H1 (cell line): ENCODE measurements around the gene EPB41L1.

ENCODE experiments used
- CEBPB ChIP-seq: IDR thresholded peaks from 2 replicates; pipeline ENCODE4 v1.6.1; 2012; ENCODE audit warnings: low read depth, low read length
- CTCF ChIP-seq, 3 experiments: IDR thresholded peaks; 1 replicate in 2 of 3; 2 replicates in 1 of 3; pipeline versions ENCODE4 v1.5.1 to v1.6.1; 2011; ENCODE audit warnings: low read length in 3 of 3, mild to moderate bottlenecking in 3 of 3, inconsistent platforms in 2 of 3, low read depth in 1 of 3, moderate library complexity in 1 of 3; ENCODE audit not compliant: insufficient read depth in 1 of 3; ENCODE audit errors: control extremely low read depth in 1 of 3
- EP300 ChIP-seq, 2 experiments: IDR thresholded peaks; 1 replicate in 1 of 2; 2 replicates in 1 of 2; pipeline ENCODE4 v1.6.1; 2011 to 2012; ENCODE audit warnings: low read depth in 2 of 2, low read length in 2 of 2, mild to moderate bottlenecking in 2 of 2, borderline replicate concordance in 1 of 2, inconsistent platforms in 1 of 2, moderate library complexity in 1 of 2
- POLR2A ChIP-seq, 2 experiments: IDR thresholded peaks; 1 replicate in 1 of 2; 2 replicates in 1 of 2; pipeline ENCODE4 v1.6.1; 2011; ENCODE audit warnings: low read depth in 2 of 2, low read length in 2 of 2, mild to moderate bottlenecking in 2 of 2; ENCODE audit errors: control extremely low read depth in 1 of 2
- POLR2AphosphoS5 ChIP-seq: IDR thresholded peaks from 2 replicates; pipeline ENCODE4 v1.6.1; 2011; ENCODE audit warnings: low read depth, low read length
- RFX5 ChIP-seq: IDR thresholded peaks from 2 replicates; pipeline ENCODE4 v1.6.1; 2011; ENCODE audit warnings: low read depth, low read length, improper control_type of control experiment, borderline replicate concordance
- TBP ChIP-seq: IDR thresholded peaks from 2 replicates; pipeline ENCODE4 v1.6.1; 2011; ENCODE audit warnings: low read depth, low read length, improper control_type of control experiment
- ZNF274 ChIP-seq: IDR thresholded peaks from 2 replicates; pipeline ENCODE4 v1.7.0; 2012; ENCODE audit warnings: low read length, borderline replicate concordance; ENCODE audit errors: extremely low read depth

GRCh38 chr20:36230019-36230418 lies 75.5 kb downstream of the EPB41L1 start:
- TF ChIP-seq RFX5, result no peak
- TF ChIP-seq CTCF (IDR thresholded peaks at IDR 0.05; ENCODE audit: control extremely low read depth in 1 of 3, insufficient read depth in 1 of 3, low read depth in 1 of 3, low read length in 3 of 3), result no peak
- no peak for TF ChIP-seq CEBPB
- TF ChIP-seq ZNF274, result no peak
- no peak for TF ChIP-seq POLR2A (IDR thresholded peaks at IDR 0.05; ENCODE audit: control extremely low read depth in 1 of 2, low read depth in 2 of 2, low read length in 2 of 2)
- TF ChIP-seq TBP, result no peak
- no peak for TF ChIP-seq POLR2AphosphoS5
- TF ChIP-seq EP300 (IDR thresholded peaks at IDR 0.05; ENCODE audit: borderline replicate concordance in 1 of 2, low read depth in 2 of 2, low read length in 2 of 2), result no peak
